Stimulated activated CD8-positive, alpha-beta memory T cell treated with anti-CD3 and anti-CD28 coated beads, Interleukin-7, amount 100 ng/mL, for 48 hours (primary cell): ENCODE results near the gene GREB1.
A peak's percentile ranks its signal among the peaks of the same experiment; 100 is the strongest.

Source experiments
- DNase-seq, 2 donors: peaks; one replicate each; pipeline ENCODE4 v3.0.0-alpha.2; 2020; ENCODE audit warnings: low read depth in 1 of 2; ENCODE audit errors: extremely low read depth in 1 of 2

Gene GREB1

GRCh38 chr2:11679016-11679415 is 145.2 kb downstream of the GREB1 start:
- DNase-seq, result no peak

DNA sequence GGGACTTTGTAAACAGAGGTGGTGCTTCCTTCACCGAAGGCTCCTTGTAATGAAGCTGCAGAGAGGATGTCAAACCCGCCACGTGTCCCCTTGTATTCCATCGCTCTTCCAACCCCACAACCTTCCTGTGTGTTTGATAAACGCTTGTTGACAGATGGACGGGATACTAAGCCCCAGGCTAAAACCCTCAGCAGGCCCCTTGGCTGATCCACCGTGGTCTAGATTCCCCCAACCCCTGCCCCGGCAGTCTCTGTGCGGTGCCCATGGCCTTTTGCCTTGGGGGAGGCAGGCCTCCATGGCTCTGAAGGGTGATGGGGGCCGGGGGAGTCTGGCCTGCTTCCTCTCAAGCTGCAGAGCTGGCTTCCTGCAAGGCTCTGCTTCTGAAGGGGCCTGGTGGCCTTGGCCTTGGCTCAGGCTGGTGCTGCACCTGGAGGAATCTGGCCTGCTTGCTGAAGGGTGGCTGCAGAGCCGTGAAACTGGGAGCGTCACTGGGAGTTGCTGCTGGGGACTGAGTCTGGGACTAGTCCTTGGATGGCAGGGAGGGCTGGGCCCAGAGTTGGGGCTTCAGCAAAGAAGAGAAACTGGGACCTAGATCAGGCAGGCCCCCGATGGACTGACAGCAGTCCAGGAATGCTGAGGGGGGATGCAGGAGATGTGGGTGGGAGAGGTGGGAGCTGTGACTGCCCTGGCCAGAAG is 145.8 kb downstream of the GREB1 start:
- DNase-seq, result no peak

GRCh38 chr2:11680182-11680900 is 146.5 kb downstream of the GREB1 start:
- no peak for DNase-seq

DNA sequence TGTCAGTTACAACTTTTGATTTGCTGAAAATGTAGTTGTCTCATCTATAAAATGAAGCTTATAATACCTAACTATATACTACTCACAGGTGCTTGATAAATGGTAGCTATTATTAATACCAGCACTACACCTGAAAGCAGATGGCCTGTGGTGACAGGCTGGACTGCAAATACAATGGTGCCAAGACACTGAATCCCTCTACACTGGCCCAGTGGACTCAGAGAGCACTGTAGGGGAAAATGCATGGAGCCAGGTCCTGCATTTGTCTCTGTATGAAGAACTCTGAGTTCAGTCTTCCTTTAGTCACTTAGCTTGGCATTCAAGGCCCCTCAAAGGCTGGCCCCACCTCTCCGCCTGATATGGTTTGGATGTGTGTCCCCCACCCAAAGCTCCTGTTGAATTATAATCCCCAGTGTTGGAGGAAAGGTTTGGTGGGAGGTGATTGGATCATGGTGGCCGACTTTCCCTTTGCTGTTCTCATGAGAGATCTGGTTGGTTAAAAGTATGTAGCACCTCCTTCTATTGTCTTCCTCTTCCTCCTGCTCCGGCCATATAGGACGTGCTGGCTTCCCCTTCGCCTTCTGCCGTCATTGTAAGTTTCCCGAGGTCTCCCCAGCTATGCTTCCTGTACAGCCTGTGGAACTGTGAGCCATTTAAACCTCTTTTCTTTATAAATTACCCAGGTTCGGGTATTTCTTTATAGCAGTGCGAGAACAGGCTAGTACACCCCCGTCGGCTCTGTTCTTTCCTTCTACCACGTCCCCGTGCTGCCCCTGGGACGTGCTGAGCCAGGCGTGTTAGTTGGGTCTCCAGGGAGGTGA is 147.3 kb downstream of the GREB1 start:
- DNase-seq, result no peak

DNA sequence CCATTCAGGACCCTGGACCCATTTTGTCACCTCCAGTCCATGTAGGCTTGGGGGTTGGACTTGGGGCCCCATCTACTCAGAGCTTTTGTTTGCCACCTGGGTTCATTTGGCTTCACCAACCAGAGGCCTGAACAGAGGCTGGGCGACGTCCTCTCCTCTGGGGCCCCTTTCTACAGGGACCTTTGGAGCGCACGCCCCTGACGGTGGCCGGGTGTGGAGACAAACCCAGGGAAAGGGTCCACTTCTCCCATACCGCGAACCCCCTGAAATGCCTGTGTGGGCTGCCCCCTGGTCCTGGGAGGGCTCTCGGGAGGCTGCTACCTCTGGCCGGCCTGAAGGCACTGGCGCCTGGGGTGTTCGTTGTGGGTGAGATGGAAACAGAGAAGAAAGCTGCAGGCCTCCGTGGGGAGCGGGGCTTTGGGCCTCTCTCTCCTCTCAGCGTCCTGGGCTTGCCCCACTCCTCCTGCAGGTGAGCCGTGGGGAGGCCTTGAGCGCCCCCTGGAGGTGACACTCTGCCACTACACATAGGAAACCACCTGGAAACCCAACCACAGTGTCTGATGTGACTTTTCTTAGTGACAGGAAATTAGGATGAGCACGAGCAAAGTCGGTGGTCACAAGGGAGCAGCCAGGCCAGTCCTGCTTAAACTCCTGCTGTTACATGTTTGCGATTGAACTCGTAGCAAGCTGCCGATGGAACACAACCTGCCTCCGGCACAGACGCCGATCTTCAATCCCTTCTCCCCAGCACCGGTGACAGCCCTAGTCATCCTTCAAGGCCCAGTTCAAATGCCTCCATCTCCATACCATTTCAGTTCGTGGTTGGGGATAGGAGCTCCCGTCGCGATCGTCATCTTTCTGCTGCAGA is 148.1 kb downstream of the GREB1 start:
- peak; percentile 24 to 32 for DNase-seq

GRCh38 chr2:11682590-11682915 is 148.7 kb downstream of the GREB1 start:
- DNase-seq, result no peak

DNA sequence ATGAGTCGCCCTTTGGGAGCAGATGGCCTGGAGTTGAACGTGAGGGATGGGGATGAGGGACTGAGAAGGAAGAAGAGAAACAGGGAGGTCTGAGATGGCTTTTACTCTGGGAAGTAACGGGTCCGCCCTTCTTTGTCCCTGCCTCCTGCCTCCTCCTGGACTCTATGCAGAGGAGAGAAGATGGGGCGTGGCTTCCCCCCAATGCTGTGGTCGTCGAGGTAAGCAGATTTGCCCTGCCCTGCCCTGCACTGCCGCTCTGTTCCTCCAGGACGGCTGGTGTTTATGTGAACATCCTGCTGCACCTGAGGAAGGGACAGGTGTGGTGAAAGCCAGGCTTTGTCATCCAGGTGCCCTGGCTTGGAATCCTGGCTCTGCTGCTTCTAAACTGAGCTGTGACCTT is 149.6 kb downstream of the GREB1 start:
- no peak for DNase-seq

GRCh38 chr2:11683966-11684365 is 150.1 kb downstream of the GREB1 start:
- no peak for DNase-seq

- no peak for DNase-seq
Observed at GRCh38 chr2:11684894-11685460, 151.1 kb downstream of the GREB1 start.

DNA sequence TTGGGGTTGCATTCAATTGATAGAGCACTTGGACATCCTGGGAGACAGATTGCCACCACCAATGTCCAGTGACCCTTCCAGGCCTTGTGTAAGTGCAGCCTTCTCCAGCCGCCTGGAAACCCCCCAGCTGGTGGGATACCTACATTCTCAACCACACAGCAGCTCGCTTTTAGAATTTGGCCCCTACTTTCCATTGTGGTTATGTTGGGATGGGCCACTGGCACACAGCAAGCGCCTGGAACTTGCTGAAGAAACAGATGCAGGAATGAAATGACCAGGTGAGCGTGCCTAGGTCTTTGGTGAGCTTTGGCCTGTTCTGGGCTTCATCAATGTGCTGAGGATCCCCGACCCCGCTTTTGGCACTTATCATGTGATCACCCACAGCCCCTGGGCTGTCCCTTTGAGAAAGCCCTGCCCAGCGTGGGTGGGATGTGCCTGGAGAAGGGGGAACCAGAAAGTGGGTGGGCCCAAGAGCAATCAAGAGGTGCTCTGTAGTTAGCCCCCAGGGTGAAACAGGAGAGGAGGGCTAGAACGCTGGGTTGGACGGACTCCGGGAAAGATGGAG is 152.1 kb downstream of the GREB1 start:
- DNase-seq, result no peak

DNA sequence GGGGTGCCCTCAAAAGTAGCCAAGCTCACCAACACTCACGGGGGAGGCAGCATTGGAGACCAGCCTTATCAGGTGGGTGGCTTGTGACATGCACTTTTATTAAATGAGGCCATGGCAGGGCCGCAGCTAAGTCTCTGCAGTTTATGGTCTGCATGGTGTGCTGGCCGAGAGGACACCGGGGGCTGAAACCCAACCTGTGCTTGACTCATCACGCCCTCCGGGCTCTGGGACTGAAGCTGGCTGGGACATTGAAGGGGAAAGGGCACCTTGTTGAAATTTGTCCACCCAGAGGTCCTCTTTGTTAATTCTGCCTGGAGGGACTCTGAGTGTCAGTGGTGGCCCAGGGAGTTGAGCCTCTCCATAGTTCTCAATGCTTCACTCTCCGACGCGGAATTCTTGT is 153.9 kb downstream of the GREB1 start:
- DNase-seq, result no peak

- peak; percentile 70 to 77 for DNase-seq
Observed at GRCh38 chr2:11688222-11689069, 154.6 kb downstream of the GREB1 start.

- DNase-seq, result no peak
Observed at GRCh38 chr2:11691076-11691660, 157.3 kb downstream of the GREB1 start.
